Activated CD4-positive, CD25-positive, alpha-beta regulatory T cell treated with anti-CD3 and anti-CD28 coated beads, Interleukin-2, amount 50 U/mL, for 16 hours (primary cell): ENCODE data around the gene POC1A.
"Not testable (repeated sequence)": the region's sequence is repeated elsewhere in the genome, so short reads cannot be mapped to it uniquely, and the experiment has no call there.

Experiments
- DNase-seq: peaks from one replicate; pipeline ENCODE4 v3.0.0-alpha.2; 2020; ENCODE audit warnings: low read depth, low spot score

POC1A gene

DNA sequence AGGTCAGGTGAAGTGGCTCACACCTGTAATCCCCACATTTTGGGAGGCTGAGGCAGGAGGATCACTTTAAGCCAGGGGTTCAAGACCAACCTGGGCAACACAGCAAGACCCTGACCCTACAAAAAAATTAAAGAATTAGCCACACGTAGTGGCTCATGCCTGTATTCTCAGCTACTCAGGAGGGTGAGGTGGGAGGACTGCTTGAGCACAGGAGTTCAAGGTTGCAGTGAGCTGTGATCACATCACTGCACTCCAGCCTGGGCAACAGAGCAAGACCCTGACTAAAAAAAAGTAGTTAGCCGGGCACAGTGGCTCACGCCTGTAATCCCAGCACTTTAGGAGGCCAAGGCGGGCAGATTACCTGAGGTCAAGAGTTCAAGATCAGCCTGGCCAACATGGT lies 2.2 kb downstream of the POC1A start:
- DNase-seq, result not testable (repeated sequence)

DNA sequence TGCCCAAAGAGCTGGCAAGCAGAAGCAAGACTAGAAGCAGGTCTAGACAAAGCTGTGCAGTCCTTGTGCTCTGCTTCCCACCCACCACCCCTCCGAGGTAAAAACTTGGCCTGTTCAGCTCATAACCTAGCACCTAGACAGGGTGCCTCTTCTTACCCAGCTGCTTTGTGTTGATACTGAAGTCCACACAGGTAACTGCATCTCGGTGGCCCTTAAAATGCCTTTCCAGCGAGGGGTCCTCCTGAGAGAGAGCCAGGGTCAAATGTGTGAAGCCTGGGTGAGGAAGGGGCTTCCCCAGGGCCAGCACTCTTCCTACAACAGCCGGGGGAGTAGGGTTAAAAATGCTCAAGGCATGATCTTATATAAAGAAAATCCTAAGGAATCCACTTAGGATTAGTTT lies 3.4 kb downstream of the POC1A start:
- no peak for DNase-seq

GRCh38 chr3:52150357-52150756 lies 3.9 kb downstream of the POC1A start:
- DNase-seq, result no peak

DNA sequence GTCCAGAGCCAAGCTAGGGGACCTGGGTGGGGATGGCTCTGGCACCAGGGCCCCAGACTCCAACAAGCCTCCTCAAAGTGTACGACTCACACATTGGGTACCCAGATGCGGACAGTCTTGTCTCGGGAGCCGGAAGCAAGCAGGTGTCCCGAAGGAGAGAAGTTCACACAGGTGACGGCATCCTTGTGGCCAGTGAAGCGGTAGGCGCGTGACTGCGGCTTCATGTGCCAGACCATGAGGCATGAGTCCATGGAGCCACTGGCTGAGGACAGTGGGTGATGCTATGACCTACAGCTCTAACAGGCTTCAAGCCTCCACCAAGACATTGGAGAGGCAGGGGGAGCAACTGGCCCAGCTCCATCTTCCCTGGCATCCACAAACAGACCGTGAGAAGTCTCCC lies 4.5 kb downstream of the POC1A start:
- DNase-seq, result no peak

DNA sequence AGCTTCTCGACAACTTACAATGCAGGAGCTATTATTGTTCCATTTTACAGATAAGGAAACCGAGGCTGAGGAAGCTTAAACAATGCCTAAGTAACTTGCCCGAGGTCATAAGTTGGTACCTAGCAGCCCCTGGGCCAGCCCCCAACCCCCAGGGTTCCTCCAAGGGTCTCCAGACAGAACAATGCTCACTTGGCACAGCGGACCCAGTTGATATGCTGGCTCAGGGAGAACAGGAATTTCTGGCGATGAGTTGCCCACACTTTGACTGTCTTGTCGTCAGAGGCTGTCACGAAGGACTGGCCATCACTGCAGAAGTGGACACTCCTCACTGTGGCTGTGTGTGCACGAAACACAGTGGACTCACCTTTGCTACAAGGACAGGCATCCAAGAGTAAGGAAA lies 5.2 kb downstream of the POC1A start:
- DNase-seq, result no peak

DNA sequence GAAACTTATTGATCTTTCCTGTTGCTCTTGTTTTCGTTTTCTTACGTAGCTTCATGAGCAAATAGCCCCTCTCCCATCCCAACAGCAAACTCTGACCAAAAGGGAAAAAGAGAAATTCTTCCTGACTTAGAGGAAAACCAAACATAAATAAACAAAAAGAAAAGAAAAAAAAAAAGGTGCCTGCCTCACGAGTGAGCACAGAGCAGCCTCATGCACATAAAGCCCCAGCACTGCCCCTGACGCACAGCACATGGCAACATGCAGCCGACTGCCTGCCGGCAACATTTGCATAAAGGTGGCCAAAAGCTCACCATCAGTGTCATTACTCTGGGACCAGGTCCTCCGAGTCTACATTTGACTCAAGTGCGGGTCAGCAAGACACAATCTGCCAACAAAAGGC lies 6.4 kb downstream of the POC1A start:
- DNase-seq, result no peak

- no peak for DNase-seq
Observed at GRCh38 chr3:52146811-52147210, 7.4 kb downstream of the POC1A start.

DNA sequence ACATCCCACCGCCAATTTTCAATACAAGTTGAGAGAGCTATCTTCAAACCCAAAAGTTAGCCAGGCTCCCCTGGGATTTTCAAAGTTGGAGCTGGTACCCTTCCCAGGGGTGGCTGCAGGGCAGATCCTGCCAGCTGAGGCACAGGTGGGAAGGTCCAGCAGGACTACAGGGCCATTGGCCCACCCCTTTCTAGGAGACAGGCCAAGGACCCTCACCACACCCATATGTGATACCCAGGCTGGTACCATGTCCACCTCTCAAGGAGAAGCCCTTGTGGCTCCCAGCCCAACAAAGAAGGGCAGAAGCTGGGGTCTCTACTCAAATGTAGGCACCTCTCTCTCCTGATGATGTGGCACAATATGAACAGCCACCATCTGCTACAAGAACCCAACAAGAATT lies 8.0 kb downstream of the POC1A start:
- DNase-seq, result no peak

- DNase-seq, result no peak
Observed at GRCh38 chr3:52145736-52146110, 8.5 kb downstream of the POC1A start.

- DNase-seq, result no peak
Observed at GRCh38 chr3:52144796-52145735, 9.2 kb downstream of the POC1A start.

GRCh38 chr3:52144034-52144795 lies 10.0 kb downstream of the POC1A start:
- DNase-seq, result peak; percentile 72

- no peak for DNase-seq
Observed at GRCh38 chr3:52143616-52144015, 10.6 kb downstream of the POC1A start.

- DNase-seq, result no peak
Observed at GRCh38 chr3:52143156-52143555, 11.1 kb downstream of the POC1A start.

DNA sequence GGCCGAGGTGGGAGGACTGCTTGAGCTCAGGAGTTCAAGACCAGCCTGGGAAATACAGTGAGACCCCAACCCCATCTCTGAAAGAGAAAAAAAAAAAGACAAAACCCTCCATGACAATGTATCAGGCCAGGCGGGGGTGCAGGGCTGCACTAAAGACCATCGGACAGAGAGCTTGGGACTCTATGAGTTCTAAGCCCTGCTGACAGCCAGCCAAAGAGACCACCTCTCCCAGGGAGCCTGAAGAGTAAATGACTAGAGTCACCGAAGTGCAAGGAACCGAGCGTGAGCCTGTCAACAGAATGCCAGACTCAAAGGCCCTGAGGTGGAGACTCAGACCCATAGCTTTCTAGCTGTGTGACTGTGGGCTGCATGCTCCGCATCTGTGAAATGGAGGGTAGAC lies 12.5 kb downstream of the POC1A start:
- DNase-seq, result no peak

- DNase-seq, result no peak
Observed at GRCh38 chr3:52140769-52141168, 13.5 kb downstream of the POC1A start.

GRCh38 chr3:52140000-52140399 lies 14.2 kb downstream of the POC1A start:
- no peak for DNase-seq

GRCh38 chr3:52137311-52137710 lies 16.9 kb downstream of the POC1A start:
- no peak for DNase-seq

DNA sequence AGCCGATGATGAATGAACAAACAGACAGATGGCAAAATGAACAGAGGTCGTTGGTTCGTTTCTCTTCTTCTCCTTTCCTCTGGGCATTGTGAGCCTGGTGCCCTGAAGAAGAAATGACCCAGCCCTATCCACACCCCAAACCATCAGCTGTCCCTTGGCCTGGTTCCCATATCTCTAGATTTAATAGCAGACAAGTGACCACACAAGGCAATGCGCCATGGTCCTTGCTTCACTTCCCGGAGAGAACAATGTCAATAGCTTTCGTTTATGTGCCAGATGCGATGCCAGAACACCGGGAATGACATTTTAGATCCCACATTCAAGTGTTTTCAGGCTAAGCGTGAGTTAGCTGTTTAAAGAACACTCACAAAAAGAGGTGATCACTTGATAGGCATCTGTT lies 17.7 kb downstream of the POC1A start:
- no peak for DNase-seq

- DNase-seq, result no peak
Observed at GRCh38 chr3:52135332-52135731, 18.9 kb downstream of the POC1A start.

DNA sequence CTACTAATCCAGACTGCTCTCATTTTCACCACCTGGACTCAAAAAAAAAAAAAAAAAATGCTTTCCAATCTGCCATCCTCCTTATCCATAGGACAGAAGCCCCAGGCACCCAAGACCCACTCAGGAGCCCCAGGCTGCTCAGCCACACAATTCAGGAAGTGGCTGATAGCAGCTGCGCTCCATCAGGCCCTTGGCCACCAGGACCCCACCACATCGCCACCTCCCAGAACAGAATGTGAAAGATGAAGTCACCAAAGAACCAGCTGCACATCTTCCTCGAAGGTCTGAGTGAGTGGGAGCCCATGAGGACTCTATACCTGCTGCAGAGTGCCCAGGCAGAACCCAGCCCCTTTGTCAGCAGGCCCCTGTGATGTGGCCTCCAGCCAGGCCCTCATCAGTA lies 19.5 kb downstream of the POC1A start:
- no peak for DNase-seq

DNA sequence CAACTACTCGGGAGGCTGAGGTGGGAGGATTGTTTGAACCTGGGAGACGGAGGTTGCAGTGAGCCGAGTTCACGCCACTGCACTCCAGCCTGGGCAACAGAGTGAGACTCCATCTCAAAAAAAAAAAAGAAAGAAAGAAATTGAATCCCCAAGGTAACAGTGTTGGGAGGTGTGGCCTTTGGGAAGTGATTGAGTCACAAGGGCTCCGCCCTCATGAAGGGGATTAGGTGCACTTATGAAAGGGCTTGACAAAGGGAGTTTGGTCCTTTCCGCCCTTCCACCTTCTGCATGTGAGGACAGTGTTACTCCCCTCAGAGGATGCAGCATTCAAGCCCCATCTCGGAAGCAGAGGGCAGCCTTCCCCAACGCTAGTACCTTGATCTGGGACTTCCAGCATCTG lies 21.3 kb downstream of the POC1A start:
- DNase-seq, result no peak

DNA sequence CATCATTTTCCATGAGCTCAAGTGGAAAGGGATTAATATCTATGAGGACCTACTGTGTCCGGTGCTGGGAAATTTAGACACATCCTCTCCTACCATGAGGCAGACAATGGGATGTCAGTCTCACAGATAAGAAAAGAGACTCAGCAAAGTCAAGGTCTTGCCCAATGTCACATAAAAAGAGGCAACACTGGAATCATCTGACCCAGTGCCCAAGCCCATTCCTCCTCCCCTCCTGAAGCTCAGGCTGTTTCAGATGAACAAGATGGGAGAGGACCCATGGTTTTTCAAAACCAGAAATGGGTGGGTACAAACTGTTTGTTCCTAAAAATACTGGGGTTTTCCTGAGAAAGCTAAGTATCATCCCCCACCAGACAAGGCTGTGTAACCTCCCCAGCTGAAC lies 22.2 kb downstream of the POC1A start:
- no peak for DNase-seq
